LNCaP clone FGC (cell line): Measurements from ENCODE around the gene CYTH1.

Experiments
- DNase-seq: peaks from one replicate; pipeline ENCODE4 v3.0.0-alpha.2; 2011; ENCODE audit warnings: low read depth
- H3K4me3 ChIP-seq: 2 replicates; pipeline ENCODE4 v1.5.1; 2011; ENCODE audit warnings: mild to moderate bottlenecking, low read depth, low read length, control low read depth
- CTCF ChIP-seq: IDR thresholded peaks from 2 replicates; pipeline ENCODE4 v1.5.1; 2012; ENCODE audit warnings: mild to moderate bottlenecking; ENCODE audit not compliant: control insufficient read depth, insufficient read depth; ENCODE audit errors: extremely low read depth

The CYTH1 gene

GRCh38 chr17:78798695-78799559, 16.9 kb upstream of the CYTH1 start:
- no peak for DNase-seq
- H3K4me3 ChIP-seq, result no peak overlapping the region
- peak; percentile 53 for TF ChIP-seq CTCF

- TF ChIP-seq CTCF, result no peak
- no peak for DNase-seq
- no peak overlapping the region for H3K4me3 ChIP-seq
These were observed 15.9 kb upstream of the CYTH1 start for GRCh38 chr17:78797691-78798585.

GRCh38 chr17:78797213-78797612, 15.1 kb upstream of the CYTH1 start:
- TF ChIP-seq CTCF, result no peak
- H3K4me3 ChIP-seq, result no peak overlapping the region
- DNase-seq, result no peak

- no peak for TF ChIP-seq CTCF
- no peak overlapping the region for H3K4me3 ChIP-seq
- no peak for DNase-seq
These were observed 14.4 kb upstream of the CYTH1 start for GRCh38 chr17:78796517-78796900.

GRCh38 chr17:78795861-78796516, 13.9 kb upstream of the CYTH1 start:
- TF ChIP-seq CTCF, result no peak
- no peak overlapping the region for H3K4me3 ChIP-seq
- DNase-seq, result no peak

GRCh38 chr17:78794864-78795640, 13.0 kb upstream of the CYTH1 start:
- no peak for DNase-seq
- no peak overlapping the region for H3K4me3 ChIP-seq
- no peak for TF ChIP-seq CTCF
